ENCODE results near the gene CYB5RL.

- no peak for TF ChIP-seq POLR2AphosphoS5 (IDR thresholded peaks at IDR 0.05; ENCODE audit: low read depth, low read length)
- no peak for TF ChIP-seq REST (IDR thresholded peaks at IDR 0.05; ENCODE audit: insufficient read depth in 1 of 2, low read depth in 2 of 2, low read length in 2 of 2)
- no peak for TF ChIP-seq TAF1 (IDR thresholded peaks at IDR 0.05; ENCODE audit: borderline replicate concordance, insufficient read depth, low read length)
- TF ChIP-seq FOXP2 (optimal IDR thresholded peaks at IDR 0.05; ENCODE audit: borderline replicate concordance, extremely low read depth, extremely low read length, insufficient read depth) = no peak
Measured at GRCh38 chr1:54225986-54226559, 26.2 kb upstream of the CYB5RL start.

Measured in PFSK-1 (cell line).